Thyroid gland (tissue), 4 donors: ENCODE results near the gene THAP12. TPM values are rescaled to one million over a fixed set of nuclear protein-coding genes. Genes with fewer than 3 reads are reported as not detected.
A peak's percentile ranks its signal among the peaks of the same experiment; 100 is the strongest.

Experiments used
- DNase-seq, 2 donors: peaks; one replicate each; pipeline ENCODE4 v3.0.0-alpha.2; 2019
- H3K27ac ChIP-seq, 3 donors: fragments of 200-600 bp; sonication (generic); 1 replicate in 2 of 3; 2 replicates in 1 of 3; pipeline ENCODE4 v1.5.1; 2016 to 2019; ENCODE audit warnings: mild to moderate bottlenecking in 1 of 3, moderate library complexity in 1 of 3
- H3K27me3 ChIP-seq: fragments of 200-600 bp; sonication (generic); one replicate; pipeline ENCODE4 v1.5.1; 2019
- H3K36me3 ChIP-seq, 2 donors: fragments of 200-600 bp; sonication (generic); one replicate each; pipeline ENCODE4 v1.5.1; 2016 to 2019
- H3K4me1 ChIP-seq, 2 donors: fragments of 200-600 bp; sonication (generic); one replicate each; pipeline ENCODE4 v1.5.1; 2017 to 2019
- H3K4me3 ChIP-seq, 3 donors: fragments of 200-600 bp; sonication (generic); replicated peaks in 1 of 3; 1 replicate in 2 of 3; 2 replicates in 1 of 3; pipeline ENCODE4 v1.5.1; 2016; ENCODE audit warnings: mild to moderate bottlenecking in 1 of 3
- H3K9me3 ChIP-seq: fragments of 200-600 bp; sonication (generic); one replicate; pipeline ENCODE4 v1.5.1; 2017
- POLR2A ChIP-seq, 2 donors: fragments of 450-650 bp; IDR thresholded peaks; one replicate each; pipeline ENCODE4 v1.6.1; 2017; ENCODE audit warnings: antibody characterized with exemption in 2 of 2, mild to moderate bottlenecking in 2 of 2, moderate library complexity in 1 of 2
- WGBS, 2 donors: methylation state at CpG; one replicate each; pipeline ENCODE4 v1.1.5; 2017; 5-methylcytosine and 5-hydroxymethylcytosine counted together
- intact Hi-C: fragments of 100-400 bp; cut with DNase I; formaldehyde crosslinking; loops from one replicate; pipeline ENCODE4 v1.15.1; 2023
- total RNA-seq, 4 donors: library from RNA; depleted of rRNA; stranded (reverse); fragments of >200 nt; gene quantifications; one replicate each; pipeline ENCODE4 v1.2.3, GENCODE V29; 2016
- TF ChIP-seq, protein P1 (sequence below), 6 experiments: fragments of 200-600 bp in 3 of 6; fragments of 450-650 bp in 3 of 6; sonication (generic) in 3 of 6; IDR thresholded peaks; one replicate each; pipeline ENCODE4 v1.5.1; 2016 to 2019; ENCODE audit warnings: antibody characterized with exemption in 6 of 6, mild to moderate bottlenecking in 2 of 6, inconsistent platforms in 1 of 6, moderate library complexity in 1 of 6

The THAP12 gene
- total RNA-seq, 4 donors from 2014 or later, result 36.4 to 61.9 (median 43.9) TPM

GRCh38 chr11:76380159-76380976 lies 564 bp downstream of the THAP12 start:
- TF ChIP-seq, protein P1, sequence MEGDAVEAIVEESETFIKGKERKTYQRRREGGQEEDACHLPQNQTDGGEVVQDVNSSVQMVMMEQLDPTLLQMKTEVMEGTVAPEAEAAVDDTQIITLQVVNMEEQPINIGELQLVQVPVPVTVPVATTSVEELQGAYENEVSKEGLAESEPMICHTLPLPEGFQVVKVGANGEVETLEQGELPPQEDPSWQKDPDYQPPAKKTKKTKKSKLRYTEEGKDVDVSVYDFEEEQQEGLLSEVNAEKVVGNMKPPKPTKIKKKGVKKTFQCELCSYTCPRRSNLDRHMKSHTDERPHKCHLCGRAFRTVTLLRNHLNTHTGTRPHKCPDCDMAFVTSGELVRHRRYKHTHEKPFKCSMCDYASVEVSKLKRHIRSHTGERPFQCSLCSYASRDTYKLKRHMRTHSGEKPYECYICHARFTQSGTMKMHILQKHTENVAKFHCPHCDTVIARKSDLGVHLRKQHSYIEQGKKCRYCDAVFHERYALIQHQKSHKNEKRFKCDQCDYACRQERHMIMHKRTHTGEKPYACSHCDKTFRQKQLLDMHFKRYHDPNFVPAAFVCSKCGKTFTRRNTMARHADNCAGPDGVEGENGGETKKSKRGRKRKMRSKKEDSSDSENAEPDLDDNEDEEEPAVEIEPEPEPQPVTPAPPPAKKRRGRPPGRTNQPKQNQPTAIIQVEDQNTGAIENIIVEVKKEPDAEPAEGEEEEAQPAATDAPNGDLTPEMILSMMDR (IDR thresholded peaks at IDR 0.05), result no peak
- no peak for TF ChIP-seq POLR2A (IDR thresholded peaks at IDR 0.05)
- DNase-seq, result no peak
- 0 to 1% methylated on average over 13 to 14 of the region's 85 CpGs for WGBS, 2 donors
- peak overlapping the region; percentile 86 to 98 (median 90) for H3K4me3 ChIP-seq
- intact Hi-C loops, result loop anchor here (2.0 kb wide), 1 partner anchor 64 kb away; the partner anchor contains the start of gene EMSY
- H3K27ac ChIP-seq, result peak overlapping the region; percentile 40 to 59 (median 49)
- H3K36me3 ChIP-seq, result no peaks in the 10 kb centered on the region
- no peaks in the 10 kb centered on the region for H3K9me3 ChIP-seq
- peaks cover 22 to 24% of the 10 kb centered on the region in 2 donors for H3K4me1 ChIP-seq
- no peaks in the 10 kb centered on the region for H3K27me3 ChIP-seq

DNA sequence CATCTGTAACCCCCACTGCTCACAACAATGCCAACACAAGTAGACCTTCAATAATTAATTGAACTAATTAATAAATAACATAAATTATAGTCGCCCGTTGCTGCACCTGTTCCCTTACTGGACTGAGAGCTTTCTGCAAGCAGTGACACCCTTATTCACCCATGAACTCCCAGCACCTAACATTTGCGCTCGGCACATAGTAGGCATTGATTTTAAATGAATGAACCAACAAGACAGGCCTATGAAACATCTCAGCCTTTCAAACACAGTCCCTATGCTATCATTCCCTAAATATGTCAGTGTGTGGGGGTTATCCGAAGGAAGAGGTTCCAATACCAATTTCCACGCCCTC lies 1.1 kb downstream of the THAP12 start:
- TF ChIP-seq, protein P1 (IDR thresholded peaks at IDR 0.05), result no peak
- no peak for TF ChIP-seq POLR2A (IDR thresholded peaks at IDR 0.05)
- DNase-seq, result no peak
- WGBS, 2 donors, result 41 to 44% methylated on average over 6 of the region's 6 CpGs
- intact Hi-C loops, result loop anchor here (2.0 kb wide), 1 partner anchor 65 kb away; the partner anchor contains the start of gene EMSY
- peak overlapping the region in 1 of 3 donors; percentile 49 for H3K27ac ChIP-seq
- H3K4me1 ChIP-seq, result peaks cover 22 to 24% of the 10 kb centered on the region in 2 donors
- H3K36me3 ChIP-seq, result no peaks in the 10 kb centered on the region
- H3K4me3 ChIP-seq, result peak overlapping the region; percentile 86 to 98 (median 90)
- no peaks in the 10 kb centered on the region for H3K27me3 ChIP-seq
- no peaks in the 10 kb centered on the region for H3K9me3 ChIP-seq

GRCh38 chr11:76376746-76377558 lies 4.0 kb downstream of the THAP12 start:
- intact Hi-C loops, result no loop called here
- Histone ChIP-seq H3K9me3 (no peaks in the 10 kb centered on the region), H3K36me3 (no peaks in the 10 kb centered on the region), H3K4me3 (no peak overlapping the region), H3K4me1 (peaks cover 12 to 17% of the 10 kb centered on the region in 2 donors), H3K27ac (no peak overlapping the region), H3K27me3 (no peaks in the 10 kb centered on the region)
- TF ChIP-seq, protein P1 (IDR thresholded peaks at IDR 0.05), result no peak
- no peak for TF ChIP-seq POLR2A (IDR thresholded peaks at IDR 0.05)
- no peak for DNase-seq
- 90 to 91% methylated on average over 7 of the region's 7 CpGs for WGBS, 2 donors

DNA sequence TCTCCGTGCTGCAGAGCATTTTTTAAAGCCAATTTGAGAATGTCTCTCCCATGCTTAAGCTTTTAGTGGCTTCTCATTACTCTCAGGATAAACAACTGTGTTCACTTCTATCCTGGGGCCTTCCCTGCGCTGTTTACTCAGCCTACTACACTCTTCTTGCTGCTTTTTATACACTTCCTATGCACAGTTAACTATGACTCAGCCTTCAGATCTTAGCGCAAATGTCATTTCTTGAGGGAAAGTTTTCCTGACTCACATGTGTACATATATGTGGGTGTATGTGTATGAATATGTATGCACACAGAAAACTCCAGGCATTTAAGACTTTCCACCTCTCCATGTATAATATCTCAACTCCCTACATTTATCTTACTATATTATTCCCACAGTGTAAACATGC lies 9.8 kb downstream of the THAP12 start:
- Histone ChIP-seq H3K9me3 (no peaks in the 10 kb centered on the region), H3K27ac (no peak overlapping the region), H3K4me3 (no peak overlapping the region), H3K36me3 (no peaks in the 10 kb centered on the region), H3K4me1 (no peaks in the 10 kb centered on the region), H3K27me3 (no peaks in the 10 kb centered on the region)
- intact Hi-C loops, result no loop called here
- WGBS, 2 donors, result 64 to 70% methylated on average over 3 of the region's 3 CpGs
- TF ChIP-seq, protein P1 (IDR thresholded peaks at IDR 0.05), result no peak
- TF ChIP-seq POLR2A (IDR thresholded peaks at IDR 0.05), result no peak
- DNase-seq, result no peak
